Caco-2 (cell line): ENCODE results near the gene PRODH2. TPM values are rescaled to one million over a fixed set of nuclear protein-coding genes. Genes with fewer than 3 reads are reported as not detected.
A peak's percentile ranks its signal among the peaks of the same experiment; 100 is the strongest.

Experiments used
- BruUV-seq: library from RNA; stranded (reverse); fragments of 400-500 nt; replicated peaks from 2 replicates; lab custom pipeline; 2021; lab: Mats Ljungman, UMichigan
- CTCF ChIA-PET: fragments of 300-600 bp; sonication (Branson Sonifier 250); formaldehyde crosslinking; loops from one replicate; lab custom pipeline; 2022; ENCODE audit warnings: antibody characterized with exemption; lab: Charles Lee
- POLR2A ChIA-PET: fragments of 300-600 bp; sonication (Branson Sonifier 250); formaldehyde crosslinking; loops from one replicate; lab custom pipeline; 2022; ENCODE audit warnings: antibody characterized with exemption; lab: Charles Lee
- DNase-seq, 2 experiments: peaks; one replicate each; pipeline versions ENCODE4 v3.0.0 to v3.0.0-alpha.2; 2020 to 2022
- H3K27me3 ChIP-seq: replicated peaks from 2 replicates; pipeline ENCODE4 v1.6.0; 2011; ENCODE audit warnings: low read length; ENCODE audit not compliant: control insufficient read depth, insufficient read depth
- H3K36me3 ChIP-seq: 2 replicates; pipeline ENCODE4 v1.5.1; 2011; ENCODE audit warnings: low read length; ENCODE audit not compliant: control insufficient read depth, insufficient read depth
- H3K4me1 ChIP-seq: fragments of 250-450 bp; sonication (Bioruptor Pico); 2 replicates; pipeline ENCODE4 v1.5.1; 2020; ENCODE audit warnings: mild to moderate bottlenecking
- H3K4me3 ChIP-seq: 2 replicates; pipeline ENCODE4 v1.5.1; 2011; ENCODE audit warnings: low read depth, mild to moderate bottlenecking, control low read depth, low read length
- H3K9me3 ChIP-seq: fragments of 250-450 bp; sonication (Bioruptor Pico); 2 replicates; pipeline ENCODE4 v1.5.1; 2020; ENCODE audit warnings: mild to moderate bottlenecking, moderate library complexity
- H3K27ac Mint-ChIP-seq: one replicate; pipeline ENCODE4 v1.8.0; 2022; ENCODE audit warnings: mixed read lengths; ENCODE audit not compliant: unreplicated experiment
- H3K27me3 Mint-ChIP-seq: one replicate; pipeline ENCODE4 v1.8.0; 2022; ENCODE audit warnings: mixed read lengths; ENCODE audit not compliant: insufficient read depth, unreplicated experiment
- H3K36me3 Mint-ChIP-seq: one replicate; pipeline ENCODE4 v1.8.0; 2022; ENCODE audit warnings: mild to moderate bottlenecking, mixed read lengths; ENCODE audit not compliant: insufficient read depth, unreplicated experiment
- H3K4me1 Mint-ChIP-seq: one replicate; pipeline ENCODE4 v1.8.0; 2022; ENCODE audit warnings: low read depth, mixed read lengths; ENCODE audit not compliant: unreplicated experiment
- H3K4me3 Mint-ChIP-seq: one replicate; pipeline ENCODE4 v1.8.0; 2022; ENCODE audit warnings: mild to moderate bottlenecking, moderate library complexity, mixed read lengths; ENCODE audit not compliant: unreplicated experiment
- H3K9me3 Mint-ChIP-seq: one replicate; pipeline ENCODE4 v1.8.0; 2022; ENCODE audit warnings: mixed read lengths; ENCODE audit not compliant: unreplicated experiment
- CTCF ChIP-seq, 2 experiments: fragments of 200-600 bp in 1 of 2; IDR thresholded peaks; 1 replicate in 1 of 2; 2 replicates in 1 of 2; pipeline versions ENCODE4 v1.5.1 to v1.8.0; 2011 to 2022; ENCODE audit warnings: antibody characterized with exemption in 1 of 2, control low read depth in 1 of 2, inconsistent platforms in 1 of 2, low read depth in 1 of 2, low read length in 1 of 2, mild to moderate bottlenecking in 1 of 2, moderate library complexity in 1 of 2; ENCODE audit not compliant: insufficient read depth in 1 of 2, severe bottlenecking in 1 of 2, unreplicated experiment in 1 of 2
- intact Hi-C: fragments of 100-400 bp; cut with micrococcal nuclease; formaldehyde crosslinking; loops from one replicate; pipeline ENCODE4 v1.10.0; 2022; ENCODE audit not compliant: unreplicated experiment
- total RNA-seq: library from RNA; stranded (reverse); gene quantifications from 2 replicates; pipeline ENCODE4 v1.2.3, GENCODE V29; 2022

Gene PRODH2
- total RNA-seq, 1 experiment from 2014 or later, result not detected

- Mint-ChIP-seq H3K9me3 (no peaks in the 10 kb centered on the region), H3K27me3 (no peaks in the 10 kb centered on the region), H3K27ac (peak overlapping the region; percentile 92), H3K4me1 (peaks cover 6% of the 10 kb centered on the region), H3K36me3 (peaks cover 35% of the 10 kb centered on the region), H3K4me3 (peak overlapping the region; percentile 88)
- CTCF ChIA-PET, result interaction anchor here (0.5 kb wide), 1 partner anchor 71 kb away, joined by 4 read pairs; no protein-coding TSS in a partner anchor
- no peak for TF ChIP-seq CTCF (IDR thresholded peaks at IDR 0.05; ENCODE audit: insufficient read depth in 1 of 2, low read depth in 1 of 2, low read length in 1 of 2, severe bottlenecking in 1 of 2, unreplicated experiment in 1 of 2)
- intact Hi-C loops, result loop anchor here (2.0 to 5.0 kb wide), 2 partner anchors 110 to 298 kb away; partner anchors contain the start of genes COX6B1, THAP8 and WDR62
- no peaks in the 10 kb centered on the region; the same call in 1 of the 2 replicates for H3K36me3 ChIP-seq
- BruUV-seq, result TSS peak; percentile 81
- peaks cover 6% of the 10 kb centered on the region for H3K4me1 ChIP-seq
- DNase-seq, result peak; percentile 50 to 61
- no peaks in the 10 kb centered on the region for H3K27me3 ChIP-seq
- no peaks in the 10 kb centered on the region for H3K9me3 ChIP-seq
- H3K4me3 ChIP-seq, result peak overlapping the region; percentile 68
- POLR2A ChIA-PET, result interaction anchor here (0.7 to 1.0 kb wide), 3 partner anchors 9 to 49 kb away, joined by 3 to 14 read pairs (median 12); partner anchors contain the start of genes LIN37, PSENEN and U2AF1L4
These were observed 55.4 kb downstream of the PRODH2 start for GRCh38 chr19:35757231-35757748.

GRCh38 chr19:35756377-35757230 lies 56.0 kb downstream of the PRODH2 start, which contains the start of gene HSPB6:
TSS of gene HSPB6 (minus strand) at chr19:35757029. CDS start at chr19:35757008, 21 bp downstream.
- H3K4me3 Mint-ChIP-seq, result peak within 1 kb of the TSS; percentile 88

More at GRCh38 chr19:35756377-35757230, 56.0 kb downstream of the PRODH2 start, which contains the start of gene HSPB6:
- CTCF ChIA-PET, result no interaction called here
- Mint-ChIP-seq H3K9me3 (no peaks in the 10 kb centered on the region), H3K4me1 (peaks cover 6% of the 10 kb centered on the region), H3K36me3 (peaks cover 28% of the 10 kb centered on the region), H3K27me3 (no peaks in the 10 kb centered on the region), H3K27ac (peak within 1 kb of the TSS; percentile 92)
- no TSS peak for BruUV-seq
- no peaks in the 10 kb centered on the region for H3K27me3 ChIP-seq
- intact Hi-C loops, result loop anchor here (2.0 to 5.0 kb wide), 2 partner anchors 109 to 298 kb away; partner anchors contain the start of genes COX6B1, THAP8 and WDR62
- H3K36me3 ChIP-seq, result no peaks in the 10 kb centered on the region
- H3K9me3 ChIP-seq, result no peaks in the 10 kb centered on the region
- TF ChIP-seq CTCF (IDR thresholded peaks at IDR 0.05; ENCODE audit: insufficient read depth in 1 of 2, low read depth in 1 of 2, low read length in 1 of 2, severe bottlenecking in 1 of 2, unreplicated experiment in 1 of 2), result no peak
- peaks cover 6% of the 10 kb centered on the region for H3K4me1 ChIP-seq
- POLR2A ChIA-PET, result interaction anchor here (0.7 to 1.0 kb wide), 3 partner anchors 8 to 48 kb away, joined by 3 to 14 read pairs (median 12); partner anchors contain the start of genes LIN37, PSENEN and U2AF1L4
- DNase-seq, result no peak
- H3K4me3 ChIP-seq, result peak within 1 kb of the TSS; percentile 68
